SK-N-SH (cell line): Measurements from ENCODE around the gene AKAP14. TPM values are rescaled to one million over a fixed set of nuclear protein-coding genes. Genes with fewer than 3 reads are reported as not detected.

ENCODE experiments used
- CTCF ChIA-PET: fragments of 300-600, 350-600 bp; formaldehyde crosslinking; extraction: SDS; loops from one replicate; lab custom pipeline; 2021; lab: Yijun Ruan, JAX
- POLR2A ChIA-PET: fragments of 350-600 bp; sonication (Branson Sonifier 250); formaldehyde crosslinking; extraction: SDS; loops from one replicate; lab custom pipeline; 2020; ENCODE audit warnings: antibody characterized with exemption, inconsistent platforms; lab: Yijun Ruan, JAX
- DNase-seq: peaks from one replicate; pipeline ENCODE4 v3.0.0; 2012
- H2AFZ ChIP-seq: fragments of 200-600 bp; sonication (generic); 2 replicates; pipeline ENCODE4 v1.8.1; 2016; ENCODE audit warnings: antibody characterized with exemption, mild to moderate bottlenecking, low read depth
- H3F3A ChIP-seq: fragments of 200-600 bp; sonication (generic); replicated peaks from 2 replicates; pipeline ENCODE3; 2016; ENCODE audit warnings: antibody characterized with exemption, mild to moderate bottlenecking; ENCODE audit not compliant: insufficient read depth
- H3K27ac ChIP-seq, 2 experiments: fragments of 200-500 bp in 1 of 2; fragments of 200-600 bp in 1 of 2; sonication (Bioruptor generic) in 1 of 2; sonication (generic), shearing (Covaris generic) in 1 of 2; 2 replicates each; pipeline versions ENCODE4 v1.5.1 to v1.6.1; 2014 to 2016; ENCODE audit warnings: low read depth in 2 of 2, inconsistent platforms in 1 of 2, low read length in 1 of 2, mild to moderate bottlenecking in 1 of 2, mixed read lengths in 1 of 2
- H3K27me3 ChIP-seq: fragments of 200-600 bp; sonication (generic), shearing (Covaris generic); 2 replicates; pipeline ENCODE4 v1.6.1; 2016; ENCODE audit warnings: mixed run types; ENCODE audit not compliant: insufficient read depth
- H3K36me3 ChIP-seq, 2 experiments: fragments of 200-500 bp in 1 of 2; fragments of 200-600 bp in 1 of 2; sonication (Bioruptor generic) in 1 of 2; sonication (generic) in 1 of 2; replicated peaks in 1 of 2; 2 replicates each; pipeline versions ENCODE3 to v1.5.1; 2014 to 2016; ENCODE audit warnings: low read length in 1 of 2, mild to moderate bottlenecking in 1 of 2; ENCODE audit not compliant: insufficient read depth in 2 of 2, control insufficient read depth in 1 of 2
- H3K4me1 ChIP-seq, 2 experiments: fragments of 200-500 bp in 1 of 2; fragments of 200-600 bp in 1 of 2; sonication (Bioruptor generic) in 1 of 2; sonication (generic), shearing (Covaris generic) in 1 of 2; 2 replicates each; pipeline versions ENCODE4 v1.5.1 to v1.6.1; 2014 to 2016; ENCODE audit warnings: low read depth in 1 of 2, low read length in 1 of 2, mixed run types in 1 of 2; ENCODE audit not compliant: insufficient read depth in 2 of 2, control insufficient read depth in 1 of 2
- H3K4me2 ChIP-seq: fragments of 200-600 bp; sonication (generic), shearing (Covaris generic); 2 replicates; pipeline ENCODE4 v1.6.1; 2017; ENCODE audit warnings: mixed run types
- H3K4me3 ChIP-seq, 2 experiments: fragments of 200-500 bp in 1 of 2; fragments of 200-600 bp in 1 of 2; sonication (Bioruptor generic) in 1 of 2; sonication (generic), shearing (Covaris generic) in 1 of 2; 2 replicates each; pipeline versions ENCODE4 v1.5.1 to v1.8.1; 2014 to 2016; ENCODE audit warnings: low read depth in 2 of 2, inconsistent platforms in 1 of 2, low read length in 1 of 2, mild to moderate bottlenecking in 1 of 2, mixed read lengths in 1 of 2, moderate library complexity in 1 of 2
- H3K79me2 ChIP-seq: fragments of 200-600 bp; sonication (generic); 2 replicates; pipeline ENCODE4 v1.8.1; 2017; ENCODE audit warnings: mild to moderate bottlenecking; ENCODE audit not compliant: insufficient read depth
- H3K9ac ChIP-seq: fragments of 200-600 bp; sonication (generic); 2 replicates; pipeline ENCODE4 v1.6.1; 2017; ENCODE audit warnings: mixed run types
- H3K9me2 ChIP-seq: fragments of 200-600 bp; sonication (generic); 2 replicates; pipeline ENCODE4 v1.6.1; 2017; ENCODE audit warnings: mixed run types
- H3K9me3 ChIP-seq: fragments of 200-600 bp; sonication (generic); 2 replicates; pipeline ENCODE4 v1.6.1; 2017; ENCODE audit warnings: mixed run types, mild to moderate bottlenecking, moderate library complexity
- H4K20me1 ChIP-seq: fragments of 200-600 bp; sonication (generic); 2 replicates; pipeline ENCODE4 v1.6.1; 2017; ENCODE audit warnings: mild to moderate bottlenecking, mixed run types; ENCODE audit not compliant: insufficient read depth
- CHD2 ChIP-seq: fragments of 150-350 bp; IDR thresholded peaks from 2 replicates; pipeline ENCODE4 v1.6.1; 2018; ENCODE audit warnings: low read length; ENCODE audit not compliant: partially characterized antibody
- CTCF ChIP-seq: fragments of 200-600 bp; sonication (generic); IDR thresholded peaks from 2 replicates; pipeline ENCODE4 v1.6.1; 2017; ENCODE audit warnings: antibody characterized with exemption, mild to moderate bottlenecking, moderate library complexity
- EP300 ChIP-seq, 2 experiments: IDR thresholded peaks; 2 replicates each; pipeline versions ENCODE4 v1.4.0 to v1.6.1; 2012; ENCODE audit warnings: borderline replicate concordance in 1 of 2, low read depth in 1 of 2, low read length in 1 of 2
- EZH2phosphoT487 ChIP-seq: fragments of 200-600 bp; sonication (generic); IDR thresholded peaks from 2 replicates; pipeline ENCODE4 v1.6.1; 2017; ENCODE audit warnings: low read depth, mixed run types, mild to moderate bottlenecking, antibody characterized with exemption, moderate library complexity, borderline replicate concordance
- FOXJ3 ChIP-seq: sonication (generic); formaldehyde crosslinking; IDR thresholded peaks from 2 replicates; pipeline ENCODE4 v1.5.1; 2020; ENCODE audit warnings: mild to moderate bottlenecking, missing genetic modification reagents
- GABPA ChIP-seq: IDR thresholded peaks from 2 replicates; pipeline ENCODE4 v1.4.0; 2012; ENCODE audit warnings: low read depth, mild to moderate bottlenecking
- GATA2 ChIP-seq: sonication (generic); formaldehyde crosslinking; IDR thresholded peaks from 2 replicates; pipeline ENCODE4 v1.5.0; 2020; ENCODE audit warnings: mild to moderate bottlenecking, missing genetic modification reagents
- IRF3 ChIP-seq: fragments of 150-350 bp; IDR thresholded peaks from 2 replicates; pipeline ENCODE4 v1.6.1; 2016; ENCODE audit warnings: mild to moderate bottlenecking, low read depth, low read length
- JUND ChIP-seq: IDR thresholded peaks from 2 replicates; pipeline ENCODE4 v1.4.0; 2012
- MAX ChIP-seq: IDR thresholded peaks from 2 replicates; pipeline ENCODE4 v1.4.0; 2012; ENCODE audit warnings: low read depth
- MXI1 ChIP-seq: IDR thresholded peaks from 2 replicates; pipeline ENCODE4 v1.6.1; 2012; ENCODE audit warnings: mild to moderate bottlenecking, low read depth, low read length, improper control_type of control experiment
- POLR2AphosphoS5 ChIP-seq: IDR thresholded peaks from 2 replicates; pipeline ENCODE4 v1.6.1; 2012; ENCODE audit warnings: low read depth, low read length
- RAD21 ChIP-seq: IDR thresholded peaks from 2 replicates; pipeline ENCODE4 v1.6.1; 2012; ENCODE audit warnings: mild to moderate bottlenecking, low read length
- RFX5 ChIP-seq: IDR thresholded peaks from 2 replicates; pipeline ENCODE4 v1.6.1; 2012; ENCODE audit warnings: mild to moderate bottlenecking, improper control_type of control experiment, low read length
- SMC3 ChIP-seq: IDR thresholded peaks from 2 replicates; pipeline ENCODE4 v1.6.1; 2012; ENCODE audit warnings: low read depth, low read length, improper control_type of control experiment
- TAF1 ChIP-seq: IDR thresholded peaks from 2 replicates; pipeline ENCODE4 v1.6.1; 2012; ENCODE audit warnings: low read depth, mild to moderate bottlenecking, low read length, moderate library complexity, borderline replicate concordance
- TCF12 ChIP-seq: IDR thresholded peaks from 2 replicates; pipeline ENCODE4 v1.4.0; 2012
- TEAD4 ChIP-seq: IDR thresholded peaks from 2 replicates; pipeline ENCODE4 v1.4.0; 2012; ENCODE audit warnings: mild to moderate bottlenecking, borderline replicate concordance; ENCODE audit not compliant: insufficient read depth
- YY1 ChIP-seq: IDR thresholded peaks from 2 replicates; pipeline ENCODE4 v1.4.0; 2012; ENCODE audit warnings: low read depth, mild to moderate bottlenecking
- WGBS: methylation state at CpG from one replicate; pipeline ENCODE4 v1.1.6; 2017; ENCODE audit warnings: low lambda C conversion rate; 5-methylcytosine and 5-hydroxymethylcytosine counted together
- polyA plus RNA-seq, 3 experiments: library from polyadenylated mRNA; depleted of rRNA; stranded (reverse); fragments of >200 nt; gene quantifications; 2 replicates each; pipeline ENCODE4 v1.2.3, GENCODE V29; 2012

Gene AKAP14
- polyA plus RNA-seq, 1 of the 3 experiments (the other 2 are of a cell fraction): 0.23 TPM

GRCh38 chrX:119943185-119943988, 47.7 kb downstream of the AKAP14 start, which contains the start of gene NKAP (continued):
- TF ChIP-seq MXI1 (peak; percentile 80), RAD21 (no peak), SMC3 (no peak), TEAD4 (no peak), GATA2 (CRISPR knock-in tag) (no peak), YY1 (peak; percentile 83), FOXJ3 (peak; percentile 89), EZH2phosphoT487 (no peak), MAX (peak; percentile 76; the same call in 1 of the 2 replicates), POLR2AphosphoS5 (peak; percentile 67), GABPA (peak; percentile 95), TCF12 (peak; percentile 22; the same call in 1 of the 2 replicates), RFX5 (no peak), EP300 (IDR thresholded peaks at IDR 0.05; ENCODE audit: borderline replicate concordance in 1 of 2, low read depth in 1 of 2, low read length in 1 of 2) (peak in 1 of 2 experiments; percentile 29; a peak in 1 of 4 replicates)

- Histone ChIP-seq H3K9me2 (no peaks in the 10 kb centered on the region), H3K9ac (no peak overlapping the region), H3K36me3 (peaks cover 0 to 1% of the 10 kb centered on the region in 2 experiments), H3K27me3 (peaks cover 8% of the 10 kb centered on the region; the same call in 1 of the 2 replicates), H2AFZ (peak overlapping the region; percentile 94; the same call in 1 of the 2 replicates), H3F3A (peaks cover 9% of the 10 kb centered on the region), H4K20me1 (no peaks in the 10 kb centered on the region), H3K4me2 (no peak overlapping the region), H3K79me2 (peaks cover 20% of the 10 kb centered on the region), H3K27ac (no peak overlapping the region), H3K4me1 (peaks cover 0 to 7% of the 10 kb centered on the region in 2 experiments; a peak in 1 of 4 replicates), H3K4me3 (no peak overlapping the region), H3K9me3 (no peaks in the 10 kb centered on the region)
- no peak for DNase-seq
- CTCF ChIA-PET: no interaction called here
- no peak for TF ChIP-seq CTCF
- TF ChIP-seq GATA2 (CRISPR knock-in tag): no peak
- TF ChIP-seq TAF1: no peak
- TF ChIP-seq JUND: no peak
- TF ChIP-seq CHD2: no peak
- no peak for TF ChIP-seq IRF3
- 30% methylated on average over 6 of the region's 6 CpGs for WGBS
- POLR2A ChIA-PET: no interaction called here
These were observed 49.8 kb downstream of the AKAP14 start for GRCh38 chrX:119945481-119945880.
